Mesendoderm (in vitro differentiated cells): ENCODE data around the gene KCND3.

ENCODE experiments used
- DNase-seq: peaks from one replicate; pipeline ENCODE4 v3.0.0; 2013
- H2AK5ac ChIP-seq: 2 replicates; pipeline ENCODE4 v1.6.1; 2013; ENCODE audit warnings: low read length, inconsistent platforms
- H2BK120ac ChIP-seq: 2 replicates; pipeline ENCODE4 v1.6.1; 2013; ENCODE audit warnings: low read depth, mild to moderate bottlenecking, low read length, moderate library complexity, mixed read lengths
- H2BK15ac ChIP-seq: replicated peaks from 2 replicates; pipeline ENCODE4 v1.6.1; 2013; ENCODE audit warnings: low read depth, mild to moderate bottlenecking, moderate library complexity
- H2BK5ac ChIP-seq: 2 replicates; pipeline ENCODE4 v1.6.1; 2013; ENCODE audit warnings: low read length, inconsistent platforms
- H3K18ac ChIP-seq: 2 replicates; pipeline ENCODE4 v1.6.1; 2013; ENCODE audit warnings: mild to moderate bottlenecking, low read length, mixed read lengths
- H3K23ac ChIP-seq: one replicate; pipeline ENCODE4 v1.6.1; 2013; ENCODE audit warnings: low read length
- H3K27ac ChIP-seq: 2 replicates; pipeline ENCODE4 v1.5.1; 2013; ENCODE audit warnings: low read depth, mild to moderate bottlenecking, inconsistent platforms, low read length, moderate library complexity
- H3K27me3 ChIP-seq: 2 replicates; pipeline ENCODE4 v1.6.1; 2013; ENCODE audit warnings: low read length, control low read depth, mild to moderate bottlenecking, inconsistent platforms; ENCODE audit not compliant: insufficient read depth, poor library complexity
- H3K36me3 ChIP-seq: 2 replicates; pipeline ENCODE4 v1.6.1; 2013; ENCODE audit warnings: low read length, inconsistent platforms; ENCODE audit not compliant: control insufficient read depth, insufficient read depth
- H3K4ac ChIP-seq: one replicate; pipeline ENCODE4 v1.6.1; 2013; ENCODE audit warnings: low read depth, mild to moderate bottlenecking, low read length, moderate library complexity
- H3K4me1 ChIP-seq: 2 replicates; pipeline ENCODE4 v1.6.1; 2013; ENCODE audit warnings: low read depth, low read length, inconsistent platforms; ENCODE audit not compliant: control insufficient read depth
- H3K4me2 ChIP-seq: 2 replicates; pipeline ENCODE4 v1.6.1; 2013; ENCODE audit warnings: low read length
- H3K4me3 ChIP-seq: 2 replicates; pipeline ENCODE4 v1.5.1; 2013; ENCODE audit warnings: mild to moderate bottlenecking, low read length
- H3K56ac ChIP-seq: one replicate; pipeline ENCODE4 v1.6.1; 2013; ENCODE audit warnings: low read length
- H3K79me1 ChIP-seq: 2 replicates; pipeline ENCODE4 v1.6.1; 2013; ENCODE audit warnings: low read length, inconsistent platforms
- H3K79me2 ChIP-seq: 2 replicates; pipeline ENCODE4 v1.6.1; 2013; ENCODE audit warnings: mild to moderate bottlenecking, low read length; ENCODE audit not compliant: control insufficient read depth, insufficient read depth
- H3K9ac ChIP-seq: 2 replicates; pipeline ENCODE4 v1.6.1; 2013; ENCODE audit warnings: low read length, inconsistent platforms
- H4K5ac ChIP-seq: one replicate; pipeline ENCODE4 v1.6.1; 2013; ENCODE audit warnings: low read length
- H4K8ac ChIP-seq: one replicate; pipeline ENCODE4 v1.6.1; 2013; ENCODE audit warnings: low read depth, mild to moderate bottlenecking, control low read depth, low read length, moderate library complexity
- WGBS: extraction: QIAGEN DNeasy Blood & Tissue Kit; methylation state at CpG from one replicate; pipeline ENCODE4 v1.1.7; 2013; ENCODE audit warnings: low lambda C conversion rate, missing lambda C conversion rate; ENCODE audit not compliant: insufficient coverage; ENCODE audit errors: extremely low coverage; 5-methylcytosine and 5-hydroxymethylcytosine counted together

KCND3 gene

GRCh38 chr1:111793923-111794322 lies 195.5 kb downstream of the KCND3 start:
- Histone ChIP-seq H3K56ac (no peak overlapping the region), H3K4me2 (no peak overlapping the region), H3K18ac (no peak overlapping the region), H3K4me3 (no peak overlapping the region), H3K79me1 (no peaks in the 10 kb centered on the region), H3K4ac (no peak overlapping the region), H2AK5ac (no peak overlapping the region), H4K8ac (no peak overlapping the region), H3K79me2 (no peaks in the 10 kb centered on the region), H2BK5ac (no peak overlapping the region), H3K4me1 (no peaks in the 10 kb centered on the region), H4K5ac (no peak overlapping the region), H3K27ac (no peak overlapping the region), H2BK120ac (no peak overlapping the region), H2BK15ac (no peak overlapping the region), H3K23ac (no peak overlapping the region), H3K27me3 (no peaks in the 10 kb centered on the region), H3K9ac (no peak overlapping the region), H3K36me3 (no peaks in the 10 kb centered on the region)
- DNase-seq = no peak
- no CpG with 5 or more reads among the region's 2 CpGs for WGBS

GRCh38 chr1:111792249-111792648 lies 197.2 kb downstream of the KCND3 start:
- no peak overlapping the region for H2BK120ac ChIP-seq
- no peak overlapping the region for H3K18ac ChIP-seq
- H3K4ac ChIP-seq = no peak overlapping the region
- H3K56ac ChIP-seq = no peak overlapping the region
- no peak overlapping the region for H3K9ac ChIP-seq
- no peak overlapping the region for H2AK5ac ChIP-seq
- H3K27ac ChIP-seq = no peak overlapping the region
- no peak overlapping the region for H4K5ac ChIP-seq
- H3K79me1 ChIP-seq = no peaks in the 10 kb centered on the region
- H3K4me1 ChIP-seq = no peaks in the 10 kb centered on the region
- no peak overlapping the region for H3K23ac ChIP-seq
- H3K27me3 ChIP-seq = no peaks in the 10 kb centered on the region
- no peak overlapping the region for H2BK5ac ChIP-seq
- no peaks in the 10 kb centered on the region for H3K36me3 ChIP-seq
- no peak overlapping the region for H4K8ac ChIP-seq
- H2BK15ac ChIP-seq = no peak overlapping the region
- WGBS = no CpG with 5 or more reads among the region's 5 CpGs
- H3K4me3 ChIP-seq = no peak overlapping the region
- H3K4me2 ChIP-seq = no peak overlapping the region
- peak; percentile 21 for DNase-seq
- H3K79me2 ChIP-seq = no peaks in the 10 kb centered on the region

GRCh38 chr1:111791776-111792175 lies 197.7 kb downstream of the KCND3 start:
- H3K4me1 ChIP-seq = no peaks in the 10 kb centered on the region
- H3K27ac ChIP-seq = no peak overlapping the region
- WGBS = no CpG with 5 or more reads among the region's 6 CpGs
- no peak for DNase-seq
- no peak overlapping the region for H3K23ac ChIP-seq
- H3K4me2 ChIP-seq = no peak overlapping the region
- H3K4ac ChIP-seq = no peak overlapping the region
- no peak overlapping the region for H3K4me3 ChIP-seq
- H3K56ac ChIP-seq = no peak overlapping the region
- no peaks in the 10 kb centered on the region for H3K79me1 ChIP-seq
- no peak overlapping the region for H4K5ac ChIP-seq
- no peak overlapping the region for H2AK5ac ChIP-seq
- H3K36me3 ChIP-seq = no peaks in the 10 kb centered on the region
- H4K8ac ChIP-seq = no peak overlapping the region
- no peak overlapping the region for H2BK120ac ChIP-seq
- H3K18ac ChIP-seq = no peak overlapping the region
- H2BK15ac ChIP-seq = no peak overlapping the region
- H3K79me2 ChIP-seq = no peaks in the 10 kb centered on the region
- no peak overlapping the region for H3K9ac ChIP-seq
- no peaks in the 10 kb centered on the region for H3K27me3 ChIP-seq
- no peak overlapping the region for H2BK5ac ChIP-seq

- H4K5ac ChIP-seq = no peak overlapping the region
- no peak overlapping the region for H2BK5ac ChIP-seq
- H3K4me3 ChIP-seq = no peak overlapping the region
- H2AK5ac ChIP-seq = no peak overlapping the region
- no peak overlapping the region for H3K27ac ChIP-seq
- H3K27me3 ChIP-seq = no peaks in the 10 kb centered on the region
- no peak overlapping the region for H4K8ac ChIP-seq
- no peak overlapping the region for H3K56ac ChIP-seq
- no peaks in the 10 kb centered on the region for H3K79me2 ChIP-seq
- no peaks in the 10 kb centered on the region for H3K4me1 ChIP-seq
- no peak overlapping the region for H3K18ac ChIP-seq
- no peak overlapping the region for H2BK120ac ChIP-seq
- H3K9ac ChIP-seq = no peak overlapping the region
- H3K79me1 ChIP-seq = no peaks in the 10 kb centered on the region
- WGBS = no CpG with 5 or more reads among the region's 2 CpGs
- no peak overlapping the region for H3K4ac ChIP-seq
- no peak overlapping the region for H3K4me2 ChIP-seq
- no peaks in the 10 kb centered on the region for H3K36me3 ChIP-seq
- DNase-seq = no peak
- no peak overlapping the region for H3K23ac ChIP-seq
- H2BK15ac ChIP-seq = no peak overlapping the region
These were observed 199.7 kb downstream of the KCND3 start for GRCh38 chr1:111789666-111790316.

GRCh38 chr1:111789142-111789541 lies 200.3 kb downstream of the KCND3 start:
- H3K4me1 ChIP-seq = no peaks in the 10 kb centered on the region
- no peak overlapping the region for H2BK5ac ChIP-seq
- no peaks in the 10 kb centered on the region for H3K27me3 ChIP-seq
- H3K79me2 ChIP-seq = no peaks in the 10 kb centered on the region
- H3K9ac ChIP-seq = no peak overlapping the region
- no peak overlapping the region for H2BK120ac ChIP-seq
- H3K4me2 ChIP-seq = no peak overlapping the region
- no peaks in the 10 kb centered on the region for H3K36me3 ChIP-seq
- H2AK5ac ChIP-seq = no peak overlapping the region
- no peak overlapping the region for H3K4me3 ChIP-seq
- H3K4ac ChIP-seq = no peak overlapping the region
- H3K23ac ChIP-seq = no peak overlapping the region
- no CpG with 5 or more reads among the region's 5 CpGs for WGBS
- H4K5ac ChIP-seq = no peak overlapping the region
- H3K18ac ChIP-seq = no peak overlapping the region
- no peak for DNase-seq
- no peak overlapping the region for H4K8ac ChIP-seq
- no peak overlapping the region for H3K56ac ChIP-seq
- no peaks in the 10 kb centered on the region for H3K79me1 ChIP-seq
- no peak overlapping the region for H2BK15ac ChIP-seq
- H3K27ac ChIP-seq = no peak overlapping the region

- no peak overlapping the region for H3K23ac ChIP-seq
- no peak overlapping the region for H3K9ac ChIP-seq
- no peak for DNase-seq
- no peak overlapping the region for H3K27ac ChIP-seq
- H2AK5ac ChIP-seq = no peak overlapping the region
- H3K27me3 ChIP-seq = no peaks in the 10 kb centered on the region
- no peaks in the 10 kb centered on the region for H3K4me1 ChIP-seq
- H3K56ac ChIP-seq = no peak overlapping the region
- no peak overlapping the region for H4K8ac ChIP-seq
- no peak overlapping the region for H3K4me2 ChIP-seq
- no peaks in the 10 kb centered on the region for H3K79me2 ChIP-seq
- H3K4ac ChIP-seq = no peak overlapping the region
- H2BK15ac ChIP-seq = no peak overlapping the region
- H2BK120ac ChIP-seq = no peak overlapping the region
- no peaks in the 10 kb centered on the region for H3K36me3 ChIP-seq
- H3K79me1 ChIP-seq = no peaks in the 10 kb centered on the region
- no peak overlapping the region for H2BK5ac ChIP-seq
- no peak overlapping the region for H3K4me3 ChIP-seq
- WGBS = no CpG with 5 or more reads among the region's 9 CpGs
- H4K5ac ChIP-seq = no peak overlapping the region
- H3K18ac ChIP-seq = no peak overlapping the region
These were observed 202.7 kb downstream of the KCND3 start for GRCh38 chr1:111786669-111787207.
